Vein endothelial cell (primary cell): ENCODE results near the gene C12orf43. TPM values are rescaled to one million over a fixed set of nuclear protein-coding genes. Genes with fewer than 3 reads are reported as not detected.

Source experiments
- total RNA-seq: library from RNA; depleted of rRNA; stranded (reverse); fragments of >200 nt; gene quantifications from 2 replicates; pipeline ENCODE4 v1.2.3, GENCODE V29; 2012

The C12orf43 gene, protein sequence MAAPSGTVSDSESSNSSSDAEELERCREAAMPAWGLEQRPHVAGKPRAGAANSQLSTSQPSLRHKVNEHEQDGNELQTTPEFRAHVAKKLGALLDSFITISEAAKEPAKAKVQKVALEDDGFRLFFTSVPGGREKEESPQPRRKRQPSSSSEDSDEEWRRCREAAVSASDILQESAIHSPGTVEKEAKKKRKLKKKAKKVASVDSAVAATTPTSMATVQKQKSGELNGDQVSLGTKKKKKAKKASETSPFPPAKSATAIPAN
- 19.6 and 23.2 TPM in 2 replicates for total RNA-seq

DNA sequence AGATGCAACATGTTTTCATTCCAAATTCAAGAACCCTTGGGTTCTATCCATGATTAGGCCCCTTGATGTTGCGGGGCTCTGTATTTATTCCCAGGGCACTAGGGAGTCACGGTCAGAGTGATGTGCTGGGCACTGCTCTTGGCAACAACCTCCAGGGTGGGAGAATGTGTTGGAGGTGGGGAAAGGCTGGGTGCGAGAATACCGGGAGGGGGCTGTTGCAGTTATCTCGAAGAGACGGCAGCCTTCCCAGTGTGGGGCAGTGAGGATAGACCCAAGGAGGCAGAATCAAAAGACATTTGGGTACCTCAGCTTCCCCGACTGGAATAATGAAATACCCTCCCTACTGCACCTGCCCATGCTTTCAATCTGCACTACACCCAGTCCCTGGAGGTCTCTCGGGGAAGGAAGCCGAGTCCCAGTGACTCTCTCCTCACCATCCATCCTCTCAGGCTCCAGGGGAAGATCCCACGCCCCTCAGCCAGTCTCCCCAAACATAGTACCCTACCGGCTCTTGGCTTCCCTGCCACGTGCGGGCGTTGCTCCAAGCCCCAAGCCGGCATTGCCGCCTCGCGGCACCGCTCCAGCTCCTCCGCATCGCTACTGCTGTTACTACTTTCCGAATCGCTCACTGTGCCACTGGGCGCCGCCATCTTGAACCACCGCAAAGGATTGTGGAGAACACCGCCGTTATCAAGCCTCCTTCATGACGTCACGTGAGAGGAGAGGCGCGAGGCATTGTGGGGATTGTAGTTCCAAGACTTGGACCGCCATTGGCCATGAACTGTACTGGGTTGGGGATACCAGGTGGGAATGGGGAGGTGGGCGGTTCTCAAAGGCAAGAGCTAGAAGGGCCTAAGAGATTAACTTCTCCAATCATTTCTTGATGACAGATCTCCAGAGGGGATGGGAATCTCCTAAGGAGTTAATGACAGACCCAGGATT, at the start of gene C12orf43:
Gene C12orf43, minus strand, starts transcription at position 663 of the 942 bp plus-strand sequence. Its CDS starts 13 bp downstream, at position 650.

GRCh38 chr12:121038861-121039668, 22.8 kb upstream of the C12orf43 start, which contains the start of gene OASL:
TSS of gene OASL (minus strand) at chr12:121039246. CDS start at chr12:121038971, 275 bp downstream.

DNA sequence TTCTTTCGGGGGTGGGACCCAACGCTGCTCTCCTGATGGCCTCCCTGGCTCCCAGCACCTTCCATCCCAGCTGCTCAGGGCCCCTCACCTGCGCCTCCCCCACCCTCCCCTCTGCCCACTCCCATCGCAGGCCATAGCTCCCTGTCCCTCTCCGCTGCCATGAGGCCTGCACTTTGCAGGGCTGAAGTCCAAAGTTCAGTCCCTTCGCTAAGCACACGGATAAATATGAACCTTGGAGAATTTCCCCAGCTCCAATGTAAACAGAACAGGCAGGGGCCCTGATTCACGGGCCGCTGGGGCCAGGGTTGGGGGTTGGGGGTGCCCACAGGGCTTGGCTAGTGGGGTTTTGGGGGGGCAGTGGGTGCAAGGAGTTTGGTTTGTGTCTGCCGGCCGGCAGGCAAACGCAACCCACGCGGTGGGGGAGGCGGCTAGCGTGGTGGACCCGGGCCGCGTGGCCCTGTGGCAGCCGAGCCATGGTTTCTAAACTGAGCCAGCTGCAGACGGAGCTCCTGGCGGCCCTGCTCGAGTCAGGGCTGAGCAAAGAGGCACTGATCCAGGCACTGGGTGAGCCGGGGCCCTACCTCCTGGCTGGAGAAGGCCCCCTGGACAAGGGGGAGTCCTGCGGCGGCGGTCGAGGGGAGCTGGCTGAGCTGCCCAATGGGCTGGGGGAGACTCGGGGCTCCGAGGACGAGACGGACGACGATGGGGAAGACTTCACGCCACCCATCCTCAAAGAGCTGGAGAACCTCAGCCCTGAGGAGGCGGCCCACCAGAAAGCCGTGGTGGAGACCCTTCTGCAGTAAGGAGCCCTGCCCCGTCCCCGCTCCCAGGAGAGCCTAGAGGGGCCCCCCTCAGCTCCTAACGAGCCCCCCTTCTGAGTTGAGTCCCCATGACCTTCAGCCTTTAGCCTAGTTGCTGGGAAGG, 37.7 kb downstream of the C12orf43 start, which contains the start of gene HNF1A:
Gene HNF1A, plus strand, starts transcription at position 248 of the 924 bp plus-strand sequence. Its CDS starts 226 bp downstream, at position 474.

Other genes starting within 250 kb of the C12orf43 start
- gene SPPL3, start 112.1 kb downstream of the C12orf43 start, total RNA-seq = 9.6 and 12.7 TPM in 2 replicates
- gene HNF1A, start 37.9 kb downstream of the C12orf43 start, total RNA-seq = not detected in 2 replicates
- gene OASL, start 22.8 kb upstream of the C12orf43 start, total RNA-seq = 0.19 and 0.33 TPM in 2 replicates
- 3.6 and 3.8 TPM in 2 replicates for gene P2RX7, start 116.4 kb upstream of the C12orf43 start, total RNA-seq
- gene P2RX4, start 193.6 kb upstream of the C12orf43 start, total RNA-seq = 60.9 and 87.9 TPM in 2 replicates